Stimulated activated CD8-positive, alpha-beta memory T cell treated with anti-CD3 and anti-CD28 coated beads, Interleukin-7, amount 100 ng/mL, for 24 hours (primary cell): Measurements from ENCODE around the gene SLC17A9.
"Not testable (repeated sequence)": the region's sequence is repeated elsewhere in the genome, so short reads cannot be mapped to it uniquely, and the experiment has no call there.

Experiments used
- DNase-seq: peaks from one replicate; pipeline ENCODE4 v3.0.0-alpha.2; 2020; ENCODE audit warnings: low read depth

SLC17A9 gene

DNA sequence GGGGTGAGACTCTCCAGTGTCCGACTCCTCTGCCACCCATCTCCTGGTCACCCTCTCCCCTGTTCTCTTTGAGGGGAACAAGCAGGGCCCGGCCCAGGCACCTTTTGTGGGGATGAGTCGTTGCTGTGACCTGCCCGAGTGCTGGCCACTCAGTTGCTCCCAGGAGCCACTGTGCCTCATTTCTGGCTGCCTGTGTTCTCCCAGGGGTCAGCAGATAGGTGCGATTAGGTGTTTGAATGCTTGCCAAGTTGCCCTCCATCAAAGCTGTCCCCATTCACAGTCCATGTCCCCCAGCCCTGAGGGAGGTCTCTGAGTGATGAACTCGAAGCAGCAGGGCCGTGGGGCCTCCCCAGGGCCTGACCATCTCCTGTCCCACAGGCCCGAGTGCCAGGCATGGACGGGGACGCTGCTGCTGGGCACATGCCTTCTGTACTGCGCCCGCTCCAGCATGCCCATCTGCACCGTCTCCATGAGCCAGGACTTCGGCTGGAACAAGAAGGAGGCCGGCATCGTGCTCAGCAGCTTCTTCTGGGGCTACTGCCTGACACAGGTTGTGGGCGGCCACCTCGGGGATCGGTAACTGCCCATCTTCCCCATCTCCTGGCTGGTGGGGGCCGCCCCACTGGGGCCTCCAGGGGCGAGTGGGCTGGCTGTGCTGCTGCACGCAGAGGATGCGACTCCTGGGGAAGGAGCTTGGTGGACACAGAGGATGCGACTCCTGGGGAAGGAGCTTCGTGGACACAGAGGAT lies 4.1 kb downstream of the SLC17A9 start:
- DNase-seq, result no peak

GRCh38 chr20:62957136-62958117 lies 4.9 kb downstream of the SLC17A9 start:
- DNase-seq, result no peak

- no peak for DNase-seq
These were observed 6.0 kb downstream of the SLC17A9 start for GRCh38 chr20:62958388-62959100.

DNA sequence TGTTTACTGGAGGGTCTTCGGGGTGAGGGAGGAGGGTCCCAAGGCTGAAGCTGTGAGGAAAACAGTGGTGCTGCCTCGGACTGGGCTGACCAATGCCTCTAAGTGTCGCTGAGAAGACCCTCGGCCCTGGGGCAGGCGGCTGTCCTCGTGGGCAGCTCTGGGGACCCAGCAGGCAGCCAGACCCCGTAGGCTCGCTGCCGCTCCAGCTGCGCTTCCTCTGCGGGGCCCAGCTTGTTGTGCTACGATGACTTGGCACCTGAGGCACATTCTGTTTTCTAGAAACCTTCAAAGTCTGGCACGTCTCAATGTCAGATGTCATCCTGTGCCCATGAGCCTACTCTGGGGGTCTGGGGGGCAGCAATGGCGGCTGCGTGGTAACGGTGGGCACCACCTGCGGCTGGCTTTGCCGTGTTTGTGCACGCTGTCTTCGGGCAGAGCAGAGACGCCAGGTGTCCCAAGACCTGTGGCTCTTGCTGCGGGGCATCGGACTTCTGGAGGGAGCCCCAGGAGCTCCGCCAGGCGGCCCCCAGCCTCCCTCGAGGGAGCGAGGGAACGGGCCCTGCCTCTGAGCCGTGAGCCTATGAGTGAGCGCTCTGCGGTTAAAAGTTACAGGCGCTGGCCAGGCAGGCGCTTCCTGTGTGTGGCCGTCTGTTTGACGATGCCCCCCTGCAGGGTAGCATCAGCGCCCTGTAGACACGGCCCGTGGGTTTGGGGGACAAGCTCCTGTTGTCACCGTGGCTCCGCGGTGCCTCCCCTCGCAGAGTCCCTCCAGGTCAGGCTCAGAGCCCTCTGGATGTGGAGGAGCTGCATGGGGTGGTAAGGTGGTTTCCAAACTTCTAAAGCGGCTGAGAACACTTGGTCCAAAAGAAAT lies 6.8 kb downstream of the SLC17A9 start:
- DNase-seq, result no peak

GRCh38 chr20:62959998-62960436 lies 7.5 kb downstream of the SLC17A9 start:
- DNase-seq, result no peak

GRCh38 chr20:62960446-62961309 lies 8.2 kb downstream of the SLC17A9 start:
- DNase-seq, result not testable (repeated sequence)

- DNase-seq, result no peak
These were observed 8.8 kb downstream of the SLC17A9 start for GRCh38 chr20:62961310-62961783.

- no peak for DNase-seq
These were observed 9.3 kb downstream of the SLC17A9 start for GRCh38 chr20:62961799-62962198.

DNA sequence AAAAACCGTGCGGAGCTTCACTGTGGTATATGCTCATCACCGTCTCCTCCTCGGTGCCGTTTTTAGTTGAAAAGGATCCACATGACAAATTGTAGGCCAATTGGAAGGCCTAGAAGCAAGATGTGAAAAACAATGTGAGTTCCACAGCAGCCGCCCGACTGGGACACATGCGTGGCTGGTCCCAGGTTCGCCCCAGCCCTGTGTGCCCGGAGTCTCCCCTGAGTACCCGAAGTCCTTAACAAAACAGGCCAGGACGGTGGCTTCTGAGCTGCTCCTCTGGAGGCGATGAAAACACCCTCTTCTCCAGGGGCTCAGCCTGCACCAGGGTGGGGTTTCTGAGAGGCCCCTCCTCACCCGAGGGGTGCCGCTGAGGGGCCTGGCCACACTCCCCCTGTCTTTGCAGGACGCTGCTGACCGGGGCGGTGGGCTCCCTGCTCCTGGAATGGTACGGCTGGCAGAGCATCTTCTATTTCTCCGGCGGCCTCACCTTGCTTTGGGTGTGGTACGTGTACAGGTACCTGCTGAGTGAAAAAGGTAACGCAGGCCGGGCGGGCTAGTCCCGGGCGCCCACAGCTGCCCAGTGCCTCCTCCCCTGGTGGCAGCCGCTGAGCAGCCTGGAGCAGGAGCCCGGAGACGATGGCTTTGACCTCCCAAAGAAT lies 9.8 kb downstream of the SLC17A9 start:
- no peak for DNase-seq

- no peak for DNase-seq
These were observed 10.5 kb downstream of the SLC17A9 start for GRCh38 chr20:62962891-62963613.

- DNase-seq, result no peak
These were observed 11.3 kb downstream of the SLC17A9 start for GRCh38 chr20:62963614-62964397.

DNA sequence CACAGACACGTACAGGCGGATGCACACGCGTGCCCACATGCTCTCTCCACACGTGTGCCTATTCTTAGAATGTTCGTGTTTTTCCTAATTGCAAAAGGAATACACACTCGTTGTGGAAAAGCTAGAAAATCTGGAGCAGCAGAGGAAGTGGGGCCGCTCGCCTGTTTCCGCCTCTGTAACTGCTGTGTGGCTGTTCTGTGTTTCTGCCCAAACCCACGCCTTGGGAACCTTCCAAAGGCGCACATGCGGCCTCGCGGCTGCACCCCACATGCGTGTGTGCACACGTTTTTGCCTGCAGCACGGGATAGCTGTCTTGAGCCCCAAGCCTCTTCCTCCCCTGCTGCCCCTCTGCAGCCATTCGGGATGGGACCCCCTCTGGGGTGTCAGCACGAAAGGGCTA lies 12.2 kb downstream of the SLC17A9 start:
- no peak for DNase-seq

DNA sequence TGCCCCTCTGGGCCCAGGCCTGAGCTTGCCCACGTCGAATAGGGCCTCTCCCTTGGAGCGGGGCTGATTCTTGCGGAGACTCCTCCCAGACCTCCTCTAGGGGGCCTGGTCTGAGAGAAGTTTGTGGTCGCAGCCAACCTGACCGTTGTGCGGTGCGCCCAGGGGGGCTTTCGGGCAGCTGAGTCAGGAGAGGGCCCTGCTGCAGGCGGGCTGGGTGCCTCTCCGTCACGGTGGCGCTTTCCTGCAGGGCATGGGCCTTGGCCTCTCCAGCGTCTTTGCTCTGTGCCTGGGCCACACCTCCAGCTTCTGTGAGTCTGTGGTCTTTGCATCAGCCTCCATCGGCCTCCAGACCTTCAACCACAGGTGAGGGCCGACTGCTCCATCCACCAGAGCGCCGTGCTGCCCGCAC lies 12.9 kb downstream of the SLC17A9 start:
- DNase-seq, result no peak

- DNase-seq, result no peak
These were observed 14.0 kb downstream of the SLC17A9 start for GRCh38 chr20:62966212-62967148.

- no peak for DNase-seq
These were observed 14.6 kb downstream of the SLC17A9 start for GRCh38 chr20:62967149-62967501.

- DNase-seq, result no peak
These were observed 15.3 kb downstream of the SLC17A9 start for GRCh38 chr20:62967628-62968351.
